Brain microvascular endothelial cell (primary cell): ENCODE results near the gene CEP78.

Experiments
- DNase-seq: peaks from one replicate; pipeline ENCODE4 v3.0.0-alpha.2; 2020
- H3K27ac ChIP-seq: fragments of 250-450 bp; sonication (Bioruptor Pico); 2 replicates; pipeline ENCODE4 v1.5.1; 2020; ENCODE audit warnings: mild to moderate bottlenecking, moderate library complexity
- H3K27me3 ChIP-seq: fragments of 250-450 bp; sonication (Bioruptor Pico); replicated peaks from 2 replicates; pipeline ENCODE4 v1.5.1; 2020; ENCODE audit warnings: mild to moderate bottlenecking
- H3K36me3 ChIP-seq: fragments of 250-450 bp; sonication (Bioruptor Pico); replicated peaks from 2 replicates; pipeline ENCODE4 v1.5.1; 2020; ENCODE audit warnings: mild to moderate bottlenecking
- H3K4me3 ChIP-seq: 2 replicates; pipeline ENCODE4 v1.5.1; 2011; ENCODE audit warnings: low read depth, mild to moderate bottlenecking, control low read depth, low read length, moderate library complexity
- CTCF ChIP-seq: IDR thresholded peaks from 2 replicates; pipeline ENCODE4 v1.5.1; 2011; ENCODE audit warnings: low read depth, mild to moderate bottlenecking, moderate library complexity, low read length, control low read depth, inconsistent platforms; ENCODE audit errors: missing control alignments
- in situ Hi-C: cut with HindIII; loops from 2 replicates; pipeline ENCODE4 v1.10.0; 2017; ENCODE audit warnings: low sequenced_read_pairs, low pct_ligation_motif_present

CEP78 gene

DNA sequence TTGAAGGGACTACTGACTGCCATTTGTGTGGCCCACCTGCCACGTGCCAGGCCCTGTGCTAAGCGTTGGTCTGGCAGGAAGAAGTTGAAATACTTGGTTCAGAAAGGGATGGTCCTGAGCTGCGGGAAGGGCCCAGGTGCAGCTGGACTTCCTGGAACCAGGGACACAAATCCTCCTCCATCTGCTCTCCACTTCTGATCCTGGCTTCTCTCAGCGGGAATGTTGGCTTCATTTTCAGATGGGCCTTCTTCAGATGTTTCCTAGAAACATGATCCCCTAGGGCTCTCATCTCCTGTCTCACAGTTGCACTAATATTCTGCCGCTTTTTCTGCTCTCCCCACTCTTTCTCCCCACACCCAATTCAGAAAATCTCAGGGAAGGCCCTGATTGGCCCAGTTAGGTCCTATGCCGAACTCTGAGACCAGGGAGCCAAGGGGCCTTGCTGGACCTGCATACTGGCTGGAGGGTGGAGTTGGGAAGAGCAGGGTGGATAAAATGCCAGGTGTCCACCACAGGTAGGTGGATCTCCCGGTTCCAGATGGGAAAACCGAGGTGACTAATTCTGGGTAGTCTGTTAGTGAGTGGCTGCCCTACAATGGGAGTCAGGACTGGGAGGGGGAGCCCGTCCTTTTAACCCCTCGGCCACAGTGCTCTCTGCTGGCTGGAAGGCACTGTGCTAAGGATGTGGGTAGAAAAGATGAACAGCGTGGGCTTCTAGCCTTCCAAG, 80.5 kb downstream of the CEP78 start:
- Histone ChIP-seq H3K27me3 (no peaks in the 10 kb centered on the region), H3K36me3 (peaks cover 10% of the 10 kb centered on the region), H3K27ac (no peak overlapping the region), H3K4me3 (no peak overlapping the region)
- DNase-seq: no peak
- in situ Hi-C loops: no loop called here
- no peak for TF ChIP-seq CTCF

- H3K36me3 ChIP-seq: peaks cover 10% of the 10 kb centered on the region
- DNase-seq: no peak
- in situ Hi-C loops: no loop called here
- TF ChIP-seq CTCF: no peak
- no peaks in the 10 kb centered on the region for H3K27me3 ChIP-seq
- no peak overlapping the region for H3K27ac ChIP-seq
- H3K4me3 ChIP-seq: no peak overlapping the region
Observed at GRCh38 chr9:78319197-78320029, 83.5 kb downstream of the CEP78 start.

DNA sequence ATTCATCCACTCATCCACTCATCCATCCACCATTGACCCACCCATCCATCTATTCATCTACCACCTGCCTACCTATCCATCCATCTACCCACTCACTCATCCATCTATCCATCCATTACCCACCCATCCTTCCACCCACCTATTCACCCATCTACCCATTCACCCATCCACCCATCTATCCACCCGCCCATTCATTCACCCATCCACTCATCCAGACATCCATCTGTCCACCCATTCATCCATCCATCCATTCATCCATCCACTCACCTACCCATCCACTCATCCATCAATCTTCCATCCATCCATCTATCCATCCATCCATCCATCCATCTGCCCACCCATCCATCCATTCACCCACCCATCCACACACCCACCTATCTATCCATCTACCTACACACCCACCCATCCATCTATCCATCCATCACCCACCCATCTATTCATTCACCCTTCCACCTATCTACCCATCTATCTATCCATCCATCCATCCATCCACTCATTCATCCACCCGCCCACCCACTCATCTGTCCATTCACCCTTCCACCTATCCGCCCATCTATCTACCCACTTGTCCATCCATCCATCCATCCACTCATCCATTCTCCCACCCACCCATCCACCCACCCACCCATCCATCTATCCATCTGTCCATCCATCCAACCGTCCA, 84.3 kb downstream of the CEP78 start:
- no peaks in the 10 kb centered on the region for H3K27me3 ChIP-seq
- in situ Hi-C loops: no loop called here
- H3K4me3 ChIP-seq: no peak overlapping the region
- DNase-seq: no peak
- TF ChIP-seq CTCF: no peak
- H3K36me3 ChIP-seq: peaks cover 10% of the 10 kb centered on the region
- no peak overlapping the region for H3K27ac ChIP-seq

- DNase-seq: no peak
- peaks cover 10% of the 10 kb centered on the region for H3K36me3 ChIP-seq
- H3K4me3 ChIP-seq: no peak overlapping the region
- in situ Hi-C loops: no loop called here
- no peak overlapping the region for H3K27ac ChIP-seq
- no peaks in the 10 kb centered on the region for H3K27me3 ChIP-seq
- TF ChIP-seq CTCF: no peak
Observed at GRCh38 chr9:78320875-78321496, 85.1 kb downstream of the CEP78 start.

GRCh38 chr9:78321505-78321904, 85.6 kb downstream of the CEP78 start:
- no peak for DNase-seq
- H3K36me3 ChIP-seq: peaks cover 10% of the 10 kb centered on the region
- H3K4me3 ChIP-seq: no peak overlapping the region
- in situ Hi-C loops: no loop called here
- no peak overlapping the region for H3K27ac ChIP-seq
- TF ChIP-seq CTCF: no peak
- no peaks in the 10 kb centered on the region for H3K27me3 ChIP-seq
